HUES48 (cell line): Measurements from ENCODE around the gene HIC1.
A peak's percentile ranks its signal among the peaks of the same experiment; 100 is the strongest.
"Not testable (repeated sequence)": the region's sequence is repeated elsewhere in the genome, so short reads cannot be mapped to it uniquely, and the experiment has no call there.

ENCODE experiments used
- H3K27ac ChIP-seq: one replicate; pipeline ENCODE4 v1.7.0; 2013; ENCODE audit warnings: low read depth, low read length, inconsistent platforms
- H3K27me3 ChIP-seq: 2 replicates; pipeline ENCODE4 v1.6.1; 2013; ENCODE audit warnings: mild to moderate bottlenecking, low read length; ENCODE audit not compliant: control insufficient read depth, insufficient read depth
- H3K36me3 ChIP-seq: 2 replicates; pipeline ENCODE4 v1.6.1; 2013; ENCODE audit warnings: low read length; ENCODE audit not compliant: control insufficient read depth, insufficient read depth
- H3K4me1 ChIP-seq: 2 replicates; pipeline ENCODE4 v1.6.1; 2013; ENCODE audit warnings: mild to moderate bottlenecking, low read length; ENCODE audit not compliant: control insufficient read depth, insufficient read depth
- H3K4me3 ChIP-seq: 2 replicates; pipeline ENCODE4 v1.5.1; 2013; ENCODE audit warnings: mild to moderate bottlenecking, low read depth, low read length
- H3K9ac ChIP-seq: 2 replicates; pipeline ENCODE4 v1.6.1; 2013; ENCODE audit warnings: mild to moderate bottlenecking, low read depth, low read length, moderate library complexity
- H3K9me3 ChIP-seq: 2 replicates; pipeline ENCODE4 v1.6.1; 2013; ENCODE audit warnings: low read length; ENCODE audit not compliant: control insufficient read depth, insufficient read depth

HIC1 gene

DNA sequence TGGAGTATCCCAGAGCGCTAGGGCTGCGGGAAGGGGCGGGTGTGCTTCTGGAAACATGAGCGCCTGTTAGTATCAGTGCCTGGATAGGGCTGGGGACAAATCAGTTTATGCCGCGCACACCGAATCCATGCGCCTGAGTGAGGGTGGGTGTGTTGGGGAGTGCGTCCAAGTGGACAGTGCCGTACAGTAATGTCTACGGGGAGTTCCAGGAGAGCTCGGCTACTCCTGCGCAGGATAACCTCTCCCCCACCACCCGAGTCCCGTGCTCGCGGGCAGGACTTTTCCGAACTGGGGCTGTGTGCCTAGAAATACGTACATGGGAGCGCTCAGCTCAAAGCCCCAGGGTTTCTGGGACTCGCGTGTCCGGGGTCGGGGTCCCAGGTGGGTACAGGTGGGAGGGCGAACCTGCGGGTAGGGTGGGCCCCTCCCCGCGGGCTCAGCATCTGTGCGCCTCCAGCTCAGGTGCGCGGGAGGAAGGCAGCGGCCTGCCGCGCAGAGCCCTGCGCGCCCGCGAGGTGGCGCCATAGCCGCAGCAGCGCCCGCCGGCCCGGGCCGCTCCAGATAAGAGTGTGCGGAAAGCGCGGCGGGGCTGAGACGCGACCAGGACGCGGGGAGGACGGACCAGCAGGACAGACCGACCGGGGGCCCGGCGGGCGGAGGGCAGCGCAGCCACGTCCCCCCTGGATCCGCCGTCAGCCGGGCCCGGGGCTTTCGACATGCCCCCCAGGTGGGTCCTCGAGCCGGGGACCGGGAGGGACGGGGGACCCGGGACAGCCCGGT is at the start of gene HIC1:
TSS of gene HIC1 (plus strand) at position 592 of the 780 bp plus-strand sequence. CDS start 1,588 bp downstream, outside the sequence.
- Histone ChIP-seq H3K27me3 (peaks cover 92% of the 10 kb centered on the region), H3K36me3 (no peaks in the 10 kb centered on the region), H3K4me1 (peaks cover 9% of the 10 kb centered on the region), H3K9me3 (no peaks in the 10 kb centered on the region), H3K4me3 (peak within 1 kb of the TSS; percentile 53), H3K9ac (no peak within 1 kb of the TSS), H3K27ac (no peak within 1 kb of the TSS)

DNA sequence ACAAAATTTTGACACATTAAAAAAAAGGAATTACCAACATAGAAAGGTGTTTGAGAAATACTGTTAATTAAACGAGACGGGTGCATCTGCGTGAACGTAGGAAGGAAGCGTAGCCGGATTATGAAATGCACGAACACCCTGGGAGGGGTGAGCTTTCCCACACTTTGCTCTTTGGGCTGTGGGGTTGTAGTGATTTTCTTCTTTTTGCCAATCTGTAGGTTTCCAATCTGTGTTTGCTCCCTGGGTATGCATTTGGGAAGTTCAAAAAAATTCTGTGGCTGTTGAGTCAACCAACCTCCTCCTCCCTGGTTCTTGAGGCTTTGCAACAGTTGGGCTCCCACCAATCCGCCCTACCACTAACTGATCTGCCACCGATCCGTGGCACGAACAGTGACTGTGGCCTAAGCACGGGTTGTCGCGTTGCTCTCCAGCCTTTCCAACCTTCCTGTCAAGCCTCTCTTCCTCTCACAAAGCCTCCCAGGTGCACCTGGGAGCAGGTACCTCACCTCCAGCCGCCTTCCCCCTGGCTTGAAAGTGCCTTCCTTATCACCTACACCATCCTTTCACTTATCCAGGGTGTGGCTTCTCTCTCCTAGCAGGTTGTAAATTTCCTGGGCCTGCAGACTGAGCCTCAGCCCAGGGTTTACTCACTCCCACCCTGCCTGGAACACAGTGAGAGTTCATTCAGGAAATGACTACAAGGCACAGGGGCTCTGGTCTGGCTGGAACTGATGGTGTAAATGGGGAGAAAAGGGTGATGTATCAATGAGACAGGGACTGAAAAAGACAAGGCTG is 46.4 kb upstream of the HIC1 start:
- no peaks in the 10 kb centered on the region for H3K9me3 ChIP-seq
- no peaks in the 10 kb centered on the region for H3K36me3 ChIP-seq
- peaks cover 21% of the 10 kb centered on the region for H3K27me3 ChIP-seq
- H3K27ac ChIP-seq: no peak overlapping the region
- H3K4me1 ChIP-seq: peaks cover 11% of the 10 kb centered on the region
- no peak overlapping the region for H3K4me3 ChIP-seq
- H3K9ac ChIP-seq: no peak overlapping the region

GRCh38 chr17:2009737-2010136 is 45.2 kb upstream of the HIC1 start:
- H3K36me3 ChIP-seq: no peaks in the 10 kb centered on the region
- H3K4me1 ChIP-seq: peaks cover 11% of the 10 kb centered on the region
- no peak overlapping the region for H3K27ac ChIP-seq

GRCh38 chr17:2011411-2012371 is 43.2 kb upstream of the HIC1 start:
- no peak overlapping the region for H3K4me3 ChIP-seq
- no peak overlapping the region for H3K9ac ChIP-seq
- H3K9me3 ChIP-seq: no peaks in the 10 kb centered on the region
- H3K36me3 ChIP-seq: no peaks in the 10 kb centered on the region
- peaks cover 11% of the 10 kb centered on the region for H3K4me1 ChIP-seq
- peaks cover 36% of the 10 kb centered on the region for H3K27me3 ChIP-seq
- peak overlapping the region; percentile 40 for H3K27ac ChIP-seq

More at GRCh38 chr17:2009737-2010136, 45.2 kb upstream of the HIC1 start:
- no peaks in the 10 kb centered on the region for H3K9me3 ChIP-seq
- H3K9ac ChIP-seq: no peak overlapping the region
- peaks cover 21% of the 10 kb centered on the region for H3K27me3 ChIP-seq
- H3K4me3 ChIP-seq: no peak overlapping the region

GRCh38 chr17:2012499-2012898 is 42.4 kb upstream of the HIC1 start:
- Histone ChIP-seq H3K4me1 (peaks cover 14% of the 10 kb centered on the region), H3K36me3 (no peaks in the 10 kb centered on the region), H3K27me3 (peaks cover 44% of the 10 kb centered on the region), H3K9me3 (no peaks in the 10 kb centered on the region), H3K4me3 (no peak overlapping the region), H3K27ac (no peak overlapping the region), H3K9ac (no peak overlapping the region)

DNA sequence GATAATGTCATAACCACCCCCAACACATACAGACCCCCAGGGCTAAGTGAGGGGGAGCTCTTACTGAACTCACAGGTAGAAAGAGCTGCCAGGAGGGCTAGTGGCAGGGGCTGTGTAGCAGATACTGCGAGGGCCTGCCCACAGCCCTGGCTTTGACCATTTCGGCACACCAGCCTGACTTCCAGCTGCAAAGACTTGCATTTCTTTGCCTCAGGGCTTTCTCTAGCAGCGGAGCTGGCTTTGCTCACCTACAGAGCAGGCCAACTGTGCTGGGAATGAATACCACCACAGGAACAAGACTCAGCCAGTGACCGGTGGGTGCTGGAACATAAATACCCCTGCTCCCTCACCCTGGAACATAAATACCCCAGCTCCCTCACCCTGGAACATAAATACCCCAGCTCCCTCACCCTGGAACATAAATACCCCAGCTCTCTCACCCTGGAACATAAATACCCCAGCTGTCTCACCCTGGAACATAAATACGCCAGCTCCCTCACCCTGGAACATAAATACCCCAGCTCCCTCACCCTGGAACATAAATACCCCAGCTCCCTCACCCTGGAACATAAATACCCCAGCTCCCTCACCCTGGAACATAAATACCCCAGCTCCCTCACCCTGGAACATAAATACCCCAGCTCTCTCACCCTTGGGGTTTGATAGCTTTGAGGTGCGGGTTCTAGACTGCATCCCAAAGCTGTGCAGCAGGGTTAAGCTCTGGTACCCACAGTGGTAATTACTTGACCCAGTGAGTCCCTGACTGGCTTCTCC is 41.5 kb upstream of the HIC1 start:
- H3K4me3 ChIP-seq, H3K9ac ChIP-seq, H3K9me3 ChIP-seq, H3K36me3 ChIP-seq, H3K27ac ChIP-seq: not testable (repeated sequence)
- peaks cover 14% of the 10 kb centered on the region for H3K4me1 ChIP-seq
- peaks cover 53% of the 10 kb centered on the region for H3K27me3 ChIP-seq

DNA sequence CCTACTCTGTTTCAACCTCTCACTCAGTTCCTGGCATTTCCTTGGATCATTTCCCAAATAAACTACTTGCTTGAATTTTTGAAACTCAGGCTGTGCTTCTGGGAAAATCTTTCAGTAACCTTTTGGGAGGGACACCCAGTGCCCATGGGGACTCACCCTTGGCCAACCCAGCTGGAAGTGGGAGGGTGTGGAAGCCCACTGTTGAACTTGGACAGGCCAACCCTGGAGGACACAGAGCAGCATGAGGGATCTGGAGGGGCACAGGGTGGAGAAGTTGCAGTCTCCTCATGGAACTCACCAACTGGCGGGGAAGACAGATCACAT is 40.9 kb upstream of the HIC1 start:
- H3K36me3 ChIP-seq: no peaks in the 10 kb centered on the region
- no peak overlapping the region for H3K27ac ChIP-seq
- no peak overlapping the region for H3K4me3 ChIP-seq
- H3K9ac ChIP-seq: no peak overlapping the region
- H3K27me3 ChIP-seq: peaks cover 58% of the 10 kb centered on the region
- peaks cover 14% of the 10 kb centered on the region for H3K4me1 ChIP-seq
- H3K9me3 ChIP-seq: no peaks in the 10 kb centered on the region

GRCh38 chr17:2015314-2015713 is 39.6 kb upstream of the HIC1 start:
- Histone ChIP-seq H3K27me3 (peaks cover 72% of the 10 kb centered on the region), H3K9me3 (no peaks in the 10 kb centered on the region), H3K4me1 (peaks cover 14% of the 10 kb centered on the region), H3K27ac (no peak overlapping the region), H3K36me3 (no peaks in the 10 kb centered on the region), H3K4me3 (no peak overlapping the region), H3K9ac (no peak overlapping the region)

- H3K36me3 ChIP-seq: no peaks in the 10 kb centered on the region
- no peak overlapping the region for H3K9ac ChIP-seq
- H3K4me3 ChIP-seq: no peak overlapping the region
- H3K27me3 ChIP-seq: peaks cover 78% of the 10 kb centered on the region
- H3K4me1 ChIP-seq: peaks cover 11% of the 10 kb centered on the region
- no peaks in the 10 kb centered on the region for H3K9me3 ChIP-seq
- H3K27ac ChIP-seq: no peak overlapping the region
Observed at GRCh38 chr17:2016494-2016893, 38.4 kb upstream of the HIC1 start.

DNA sequence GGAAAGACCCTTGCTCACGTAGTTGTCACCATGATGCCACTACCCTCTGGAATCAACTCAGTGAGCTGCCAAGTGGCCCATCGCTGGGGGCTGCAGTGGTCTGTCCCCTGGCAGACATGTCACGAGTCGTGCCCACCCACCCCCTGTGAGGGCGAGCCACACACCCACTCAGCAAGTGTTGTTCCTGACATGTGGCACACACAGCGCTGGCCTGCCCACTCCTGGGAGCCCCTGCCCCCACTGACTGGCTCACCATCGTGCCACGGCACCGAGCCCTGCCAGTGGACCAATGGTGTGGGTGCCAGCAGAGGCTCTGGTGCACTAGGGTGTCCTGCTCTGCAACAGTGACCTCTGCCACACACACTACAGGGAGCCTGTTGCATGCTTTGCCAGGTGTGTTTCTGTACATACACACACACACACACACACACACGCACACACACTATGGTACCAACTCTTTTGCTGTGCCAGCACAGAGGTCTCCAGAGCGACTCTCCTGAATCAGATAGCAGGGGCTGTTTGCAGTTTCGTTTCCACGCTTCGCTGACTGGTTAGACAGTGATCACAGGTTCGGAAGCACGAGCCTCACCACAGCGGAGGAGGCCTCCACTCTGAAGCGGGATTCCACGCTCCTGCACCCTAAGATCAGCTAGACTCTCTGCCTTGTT is 37.5 kb upstream of the HIC1 start:
- H3K4me1 ChIP-seq: peaks cover 3% of the 10 kb centered on the region; the same call in 1 of the 2 replicates
- no peak overlapping the region for H3K9ac ChIP-seq
- H3K27me3 ChIP-seq: peaks cover 74% of the 10 kb centered on the region
- H3K4me3 ChIP-seq: no peak overlapping the region
- no peak overlapping the region for H3K27ac ChIP-seq
- H3K9me3 ChIP-seq: no peaks in the 10 kb centered on the region
- no peaks in the 10 kb centered on the region for H3K36me3 ChIP-seq
